HG03439 (cell line): ENCODE measurements around the gene PLEKHG4B.

Source experiments
- ATAC-seq: cut with Tn5 transposase; IDR thresholded peaks from one replicate; pipeline ENCODE4 v1.9.1; 2021; ENCODE audit warnings: mild to moderate bottlenecking, moderate library complexity; ENCODE audit not compliant: unreplicated experiment

PLEKHG4B gene

GRCh38 chr5:128446-128845, 36.5 kb downstream of the PLEKHG4B start:
- ATAC-seq = no peak

DNA sequence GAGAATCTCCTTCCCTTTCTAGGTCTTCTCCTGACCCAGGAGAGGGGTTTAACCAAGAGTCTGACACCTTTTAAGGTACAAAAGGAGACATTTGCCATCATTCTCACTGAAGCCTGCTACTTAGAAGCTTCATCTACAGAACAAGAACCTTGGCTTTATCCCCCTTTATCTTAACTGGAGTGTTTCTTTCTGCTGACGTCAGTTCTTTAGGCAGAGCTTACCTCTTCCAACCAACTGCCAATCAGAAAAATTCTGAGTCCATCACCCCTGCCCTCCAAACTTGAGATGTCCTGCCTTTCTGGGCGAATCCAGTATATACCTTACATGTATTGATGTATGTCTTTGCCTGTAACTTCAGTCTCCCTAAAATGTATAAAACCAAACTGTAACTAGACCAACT, 37.2 kb downstream of the PLEKHG4B start:
- no peak for ATAC-seq

- no peak for ATAC-seq
Measured at GRCh38 chr5:129820-130219, 37.9 kb downstream of the PLEKHG4B start.

- ATAC-seq = no peak
Measured at GRCh38 chr5:130601-131131, 38.7 kb downstream of the PLEKHG4B start.

GRCh38 chr5:136901-137300, 44.9 kb downstream of the PLEKHG4B start:
- no peak for ATAC-seq

GRCh38 chr5:137741-138140, 45.8 kb downstream of the PLEKHG4B start:
- ATAC-seq = no peak

- ATAC-seq = no peak
Measured at GRCh38 chr5:138936-139335, 47.0 kb downstream of the PLEKHG4B start.

GRCh38 chr5:139579-140442, 47.8 kb downstream of the PLEKHG4B start:
- ATAC-seq = no peak

GRCh38 chr5:140443-140829, 48.5 kb downstream of the PLEKHG4B start:
- ATAC-seq = no peak

GRCh38 chr5:141211-141610, 49.2 kb downstream of the PLEKHG4B start:
- ATAC-seq = no peak

- no peak for ATAC-seq
Measured at GRCh38 chr5:141761-142160, 49.8 kb downstream of the PLEKHG4B start.

DNA sequence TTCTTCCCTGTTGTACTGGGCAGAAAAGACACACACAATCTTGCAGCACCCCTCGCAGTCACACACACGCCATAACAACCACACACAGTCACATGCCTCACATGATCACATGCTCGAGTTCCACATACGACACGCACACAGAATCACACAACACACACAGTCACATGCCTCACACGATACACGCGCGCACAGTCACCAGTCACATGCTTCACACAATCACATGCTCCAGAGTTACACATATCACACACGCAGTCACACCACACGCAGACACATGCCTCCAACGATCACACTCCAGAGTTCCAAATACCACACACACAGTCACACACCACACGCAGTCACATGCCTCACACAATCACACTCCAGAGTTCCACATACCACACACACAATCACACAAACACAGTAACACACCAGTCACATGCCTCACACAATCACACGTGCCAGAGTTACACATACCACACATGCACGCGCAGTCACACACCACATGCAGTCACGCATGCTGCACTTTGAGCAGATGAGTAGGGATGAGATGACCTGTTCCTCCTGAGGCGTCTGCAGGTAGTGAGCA, 50.4 kb downstream of the PLEKHG4B start:
- ATAC-seq = no peak

GRCh38 chr5:143041-143440, 51.1 kb downstream of the PLEKHG4B start:
- no peak for ATAC-seq

GRCh38 chr5:144941-145340, 53.0 kb downstream of the PLEKHG4B start:
- no peak for ATAC-seq

DNA sequence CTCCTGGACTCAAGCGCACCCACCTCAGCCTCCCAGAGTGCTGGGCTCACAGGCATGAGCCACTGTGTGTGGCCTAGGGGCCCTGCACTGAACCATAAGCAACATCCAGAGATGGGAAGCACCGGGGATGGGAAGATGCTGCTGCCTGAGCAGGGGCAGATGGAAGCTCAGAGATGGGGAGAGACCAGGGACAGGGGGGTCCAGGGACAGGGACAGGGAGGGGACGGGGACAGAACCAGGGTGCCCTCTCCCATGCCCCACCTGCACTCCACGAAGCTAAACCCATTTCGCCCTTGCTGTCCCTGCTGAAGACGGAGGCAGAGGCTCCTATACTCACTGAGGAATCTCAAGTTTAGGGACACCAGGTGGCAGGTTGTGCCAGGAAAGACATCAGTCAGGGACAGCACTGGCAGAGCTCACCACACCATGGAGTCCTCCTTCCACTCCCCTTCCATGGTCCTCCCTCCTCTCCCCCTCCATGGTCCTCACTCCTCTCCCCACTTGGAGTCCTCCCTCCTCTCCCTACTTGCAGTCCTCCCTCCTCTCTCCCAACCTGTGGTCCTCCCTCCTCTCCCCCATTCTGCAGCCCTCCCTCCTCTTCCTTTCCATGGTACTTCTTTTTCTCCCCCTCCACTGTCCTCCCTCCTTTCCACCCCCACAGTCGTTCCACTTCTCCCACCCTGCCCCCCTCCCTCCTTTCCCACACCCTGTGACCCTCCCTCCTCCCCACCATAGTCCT, 53.8 kb downstream of the PLEKHG4B start:
- no peak for ATAC-seq

- no peak for ATAC-seq
Measured at GRCh38 chr5:147751-148150, 55.8 kb downstream of the PLEKHG4B start.

DNA sequence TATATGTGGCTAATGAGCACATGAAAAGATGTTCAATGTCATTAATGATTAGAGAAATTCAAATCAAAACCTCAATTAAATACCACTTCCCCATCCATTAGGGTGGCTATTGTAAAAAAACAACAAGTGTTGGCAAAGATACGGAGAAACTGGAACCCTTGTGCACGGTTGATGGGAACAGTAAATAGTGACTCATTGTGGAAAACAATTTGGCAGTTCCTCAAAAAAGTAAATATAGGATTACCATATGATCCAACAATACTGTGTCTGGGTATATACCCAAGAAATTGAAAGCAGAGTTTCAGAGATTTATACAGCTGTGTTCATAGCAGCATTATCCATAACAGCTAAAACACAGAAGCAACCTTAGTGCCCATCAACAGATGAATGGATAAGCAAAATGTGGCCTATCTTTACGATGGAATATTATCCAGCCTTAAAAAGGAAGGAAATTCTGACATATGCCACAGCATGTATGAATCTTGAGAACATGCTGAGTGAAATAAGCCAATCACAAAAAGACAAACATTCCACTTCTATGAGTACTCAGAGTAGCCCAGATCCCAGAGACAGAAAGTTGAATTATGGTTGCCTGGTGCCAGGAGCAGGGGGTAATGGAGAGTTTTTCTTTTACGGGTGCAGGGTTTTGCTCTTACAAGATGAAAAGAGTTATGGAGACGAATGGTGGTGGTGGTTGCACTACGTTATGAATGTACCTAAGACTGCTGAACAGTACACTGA, 57.9 kb downstream of the PLEKHG4B start:
- no peak for ATAC-seq

GRCh38 chr5:150746-151145, 58.8 kb downstream of the PLEKHG4B start:
- no peak for ATAC-seq

DNA sequence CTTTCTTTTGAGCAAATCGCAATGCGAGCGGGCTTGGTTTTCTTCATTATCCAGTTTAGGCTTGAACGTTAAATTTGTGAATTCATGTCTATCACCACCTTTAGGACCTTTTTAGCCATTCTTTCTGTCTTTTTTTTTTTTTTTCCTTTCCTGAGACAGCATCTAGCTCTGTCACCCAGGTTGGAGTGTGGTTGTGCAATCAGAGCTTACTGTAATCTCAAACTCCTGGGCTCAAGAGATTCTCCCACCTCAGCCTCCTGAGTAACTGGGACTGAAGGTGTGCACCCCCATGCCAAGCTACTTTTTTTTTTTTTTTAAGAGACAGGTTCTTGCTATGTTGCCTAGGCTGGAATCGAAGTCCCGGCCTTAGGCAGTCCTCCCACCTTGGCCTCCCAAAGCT, 60.1 kb downstream of the PLEKHG4B start:
- ATAC-seq = no peak

DNA sequence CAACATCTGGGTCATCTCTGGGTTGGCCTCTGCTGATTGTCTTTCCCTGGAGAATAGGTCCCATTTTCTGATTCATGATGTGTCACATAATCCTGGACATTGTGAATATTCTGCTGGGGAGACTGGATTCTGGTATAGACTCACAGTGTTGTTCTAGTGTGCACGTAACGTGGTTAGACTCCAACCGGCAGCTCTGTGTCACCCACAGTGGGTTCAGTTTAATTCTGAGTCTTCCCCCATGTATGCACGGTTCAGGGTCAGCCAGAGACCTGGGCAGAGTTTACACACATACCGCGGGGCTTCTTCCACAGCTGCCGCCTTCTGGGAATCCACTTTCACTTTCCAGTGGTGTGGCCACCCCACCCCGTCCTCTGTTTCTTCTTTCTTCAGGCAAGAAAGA, 61.3 kb downstream of the PLEKHG4B start:
- no peak for ATAC-seq

DNA sequence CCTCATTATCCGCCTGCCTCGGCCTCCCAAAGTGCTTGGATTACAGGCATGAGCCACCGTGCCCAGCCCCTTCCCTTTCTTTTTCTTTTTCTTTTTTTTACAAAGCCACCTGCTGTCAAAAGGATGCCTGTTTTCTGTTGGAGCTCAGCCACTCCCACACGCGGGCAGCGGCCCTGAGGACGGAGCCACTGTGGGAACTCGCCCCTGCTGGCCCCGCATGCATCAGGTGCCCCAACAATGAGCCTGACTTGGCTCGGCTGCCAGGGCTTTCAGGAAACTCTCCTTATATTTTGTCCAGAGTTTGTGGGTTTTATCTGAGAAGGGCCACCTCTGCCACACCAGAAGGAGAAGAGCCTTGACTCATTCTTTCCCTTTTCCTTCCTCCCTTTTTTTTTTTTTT, 62.3 kb downstream of the PLEKHG4B start:
- ATAC-seq = no peak
